ENCODE measurements around the gene RNF113B.

GRCh38 chr13:98207416-98207815, 30.3 kb upstream of the RNF113B start:
- TF ChIP-seq CTCF (conservative IDR thresholded peaks at IDR 0.05; ENCODE audit: low read depth in 2 of 2) (no peak), EZH2 (IDR thresholded peaks at IDR 0.05; ENCODE audit: low read depth, unreplicated experiment) (no peak), POLR2AphosphoS5 (IDR thresholded peaks at IDR 0.05; ENCODE audit: low read depth) (no peak), CREB1 (CRISPR knock-in tag; IDR thresholded peaks at IDR 0.05; ENCODE audit: low read depth) (no peak), JUNB (IDR thresholded peaks at IDR 0.05; ENCODE audit: unreplicated experiment) (no peak), STAT1 (IDR thresholded peaks at IDR 0.05; ENCODE audit: unreplicated experiment) (no peak), EZH2phosphoT487 (IDR thresholded peaks at IDR 0.05; ENCODE audit: unreplicated experiment) (no peak), ZNF331 (CRISPR knock-in tag; IDR thresholded peaks at IDR 0.05; ENCODE audit: low read depth) (no peak), ZNF114 (CRISPR knock-in tag; IDR thresholded peaks at IDR 0.05) (no peak), NANOG (IDR thresholded peaks at IDR 0.05; ENCODE audit: borderline replicate concordance) (no peak), ZNF462 (CRISPR knock-in tag; IDR thresholded peaks at IDR 0.05) (no peak)
- TF ChIP-seq, protein P1, sequence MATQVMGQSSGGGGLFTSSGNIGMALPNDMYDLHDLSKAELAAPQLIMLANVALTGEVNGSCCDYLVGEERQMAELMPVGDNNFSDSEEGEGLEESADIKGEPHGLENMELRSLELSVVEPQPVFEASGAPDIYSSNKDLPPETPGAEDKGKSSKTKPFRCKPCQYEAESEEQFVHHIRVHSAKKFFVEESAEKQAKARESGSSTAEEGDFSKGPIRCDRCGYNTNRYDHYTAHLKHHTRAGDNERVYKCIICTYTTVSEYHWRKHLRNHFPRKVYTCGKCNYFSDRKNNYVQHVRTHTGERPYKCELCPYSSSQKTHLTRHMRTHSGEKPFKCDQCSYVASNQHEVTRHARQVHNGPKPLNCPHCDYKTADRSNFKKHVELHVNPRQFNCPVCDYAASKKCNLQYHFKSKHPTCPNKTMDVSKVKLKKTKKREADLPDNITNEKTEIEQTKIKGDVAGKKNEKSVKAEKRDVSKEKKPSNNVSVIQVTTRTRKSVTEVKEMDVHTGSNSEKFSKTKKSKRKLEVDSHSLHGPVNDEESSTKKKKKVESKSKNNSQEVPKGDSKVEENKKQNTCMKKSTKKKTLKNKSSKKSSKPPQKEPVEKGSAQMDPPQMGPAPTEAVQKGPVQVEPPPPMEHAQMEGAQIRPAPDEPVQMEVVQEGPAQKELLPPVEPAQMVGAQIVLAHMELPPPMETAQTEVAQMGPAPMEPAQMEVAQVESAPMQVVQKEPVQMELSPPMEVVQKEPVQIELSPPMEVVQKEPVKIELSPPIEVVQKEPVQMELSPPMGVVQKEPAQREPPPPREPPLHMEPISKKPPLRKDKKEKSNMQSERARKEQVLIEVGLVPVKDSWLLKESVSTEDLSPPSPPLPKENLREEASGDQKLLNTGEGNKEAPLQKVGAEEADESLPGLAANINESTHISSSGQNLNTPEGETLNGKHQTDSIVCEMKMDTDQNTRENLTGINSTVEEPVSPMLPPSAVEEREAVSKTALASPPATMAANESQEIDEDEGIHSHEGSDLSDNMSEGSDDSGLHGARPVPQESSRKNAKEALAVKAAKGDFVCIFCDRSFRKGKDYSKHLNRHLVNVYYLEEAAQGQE (IDR thresholded peaks at IDR 0.05; ENCODE audit: unreplicated experiment): no peak
- TF ChIP-seq, protein P2, sequence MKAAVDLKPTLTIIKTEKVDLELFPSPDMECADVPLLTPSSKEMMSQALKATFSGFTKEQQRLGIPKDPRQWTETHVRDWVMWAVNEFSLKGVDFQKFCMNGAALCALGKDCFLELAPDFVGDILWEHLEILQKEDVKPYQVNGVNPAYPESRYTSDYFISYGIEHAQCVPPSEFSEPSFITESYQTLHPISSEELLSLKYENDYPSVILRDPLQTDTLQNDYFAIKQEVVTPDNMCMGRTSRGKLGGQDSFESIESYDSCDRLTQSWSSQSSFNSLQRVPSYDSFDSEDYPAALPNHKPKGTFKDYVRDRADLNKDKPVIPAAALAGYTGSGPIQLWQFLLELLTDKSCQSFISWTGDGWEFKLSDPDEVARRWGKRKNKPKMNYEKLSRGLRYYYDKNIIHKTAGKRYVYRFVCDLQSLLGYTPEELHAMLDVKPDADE (IDR thresholded peaks at IDR 0.05): no peak
